ENCODE data around the gene NKD1.

Gene NKD1

GRCh38 chr16:50667497-50668367, 119.5 kb downstream of the NKD1 start:
- in situ Hi-C loops (cut with MboI; ENCODE audit: low sequenced_read_pairs) = loop anchor here (10.0 kb wide), 1 partner anchor 137 kb away; no protein-coding TSS in a partner anchor
- H3K27me3 ChIP-seq (ENCODE audit: low read depth) = no peaks in the 10 kb centered on the region
- no peaks in the 10 kb centered on the region for H3K36me3 ChIP-seq (replicated peaks)
- no peak overlapping the region for H3K4me3 ChIP-seq
- DNase-seq (ENCODE audit: low spot score in 2 of 2) = no peak
- H3K4me1 ChIP-seq = peaks cover 4% of the 10 kb centered on the region
- peaks cover 16% of the 10 kb centered on the region for H3K9me3 ChIP-seq

GRCh38 chr16:50668368-50669008, 120.3 kb downstream of the NKD1 start:
- no peaks in the 10 kb centered on the region for H3K36me3 ChIP-seq (replicated peaks)
- no peak overlapping the region for H3K4me3 ChIP-seq
- peaks cover 4% of the 10 kb centered on the region for H3K4me1 ChIP-seq
- DNase-seq (ENCODE audit: low spot score in 2 of 2) = no peak
- H3K27me3 ChIP-seq (ENCODE audit: low read depth) = no peaks in the 10 kb centered on the region
- H3K9me3 ChIP-seq = peaks cover 17% of the 10 kb centered on the region
- in situ Hi-C loops (cut with MboI; ENCODE audit: low sequenced_read_pairs) = loop anchor here (10.0 kb wide), 1 partner anchor 136 kb away; no protein-coding TSS in a partner anchor

DNA sequence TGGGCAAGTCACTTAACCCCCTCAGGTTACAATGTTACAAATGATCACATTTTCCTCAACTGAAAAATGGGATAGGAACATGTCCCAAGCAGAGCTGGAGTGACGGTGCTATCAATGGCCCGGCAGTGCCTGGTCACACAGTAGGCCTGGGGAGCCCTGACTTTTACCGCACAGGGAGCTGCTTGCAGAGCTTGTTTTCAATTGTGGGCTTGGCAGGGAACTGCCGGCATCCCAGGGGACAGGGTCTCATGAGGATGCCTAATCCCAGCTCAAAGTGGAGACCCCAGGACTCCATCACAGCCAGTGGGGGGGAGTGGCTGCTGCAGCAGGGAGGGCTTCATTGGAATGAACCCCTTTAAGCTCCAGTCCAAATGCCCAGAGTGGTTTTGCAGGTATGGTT, 121.5 kb downstream of the NKD1 start:
- H3K9me3 ChIP-seq = peaks cover 14% of the 10 kb centered on the region
- no peaks in the 10 kb centered on the region for H3K36me3 ChIP-seq (replicated peaks)
- H3K4me1 ChIP-seq = peaks cover 4% of the 10 kb centered on the region
- in situ Hi-C loops (cut with MboI; ENCODE audit: low sequenced_read_pairs) = loop anchor here (10.0 kb wide), 1 partner anchor 135 kb away; no protein-coding TSS in a partner anchor
- H3K4me3 ChIP-seq = no peak overlapping the region
- no peak for DNase-seq (ENCODE audit: low spot score in 2 of 2)
- H3K27me3 ChIP-seq (ENCODE audit: low read depth) = no peaks in the 10 kb centered on the region

DNA sequence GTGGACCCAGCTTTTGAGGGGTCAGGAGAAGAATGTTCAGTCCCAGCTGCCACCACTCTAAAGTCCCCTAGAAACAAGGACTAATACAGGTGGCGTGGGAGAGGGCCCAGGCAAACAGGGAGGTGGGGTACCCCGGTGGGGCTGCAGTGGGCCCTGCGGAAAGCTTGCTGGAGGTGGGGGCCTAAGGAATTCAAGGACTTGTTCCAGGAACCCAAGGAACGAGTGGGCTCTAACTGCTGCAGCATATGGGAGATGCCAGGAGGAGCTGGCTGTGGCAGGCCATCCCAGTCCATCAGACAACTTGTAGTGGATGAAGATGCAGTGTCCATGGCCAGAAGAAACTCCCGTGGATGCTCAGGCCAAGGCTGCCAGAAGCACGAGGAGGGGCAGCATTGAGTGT, 122.3 kb downstream of the NKD1 start:
- H3K27me3 ChIP-seq (ENCODE audit: low read depth) = no peaks in the 10 kb centered on the region
- in situ Hi-C loops (cut with MboI; ENCODE audit: low sequenced_read_pairs) = no loop called here
- H3K4me3 ChIP-seq = no peak overlapping the region
- no peaks in the 10 kb centered on the region for H3K4me1 ChIP-seq
- no peak for DNase-seq (ENCODE audit: low spot score in 2 of 2)
- H3K36me3 ChIP-seq (replicated peaks) = no peaks in the 10 kb centered on the region
- peaks cover 14% of the 10 kb centered on the region for H3K9me3 ChIP-seq

- Histone ChIP-seq H3K27me3 (ENCODE audit: low read depth) (no peaks in the 10 kb centered on the region), H3K36me3 (replicated peaks) (no peaks in the 10 kb centered on the region), H3K4me1 (no peaks in the 10 kb centered on the region), H3K9me3 (peaks cover 14% of the 10 kb centered on the region), H3K4me3 (no peak overlapping the region)
- in situ Hi-C loops (cut with MboI; ENCODE audit: low sequenced_read_pairs) = no loop called here
- DNase-seq (ENCODE audit: low spot score in 2 of 2) = peak in 1 of 2 experiments; percentile 56
These were observed 123.6 kb downstream of the NKD1 start for GRCh38 chr16:50671644-50672260.

DNA sequence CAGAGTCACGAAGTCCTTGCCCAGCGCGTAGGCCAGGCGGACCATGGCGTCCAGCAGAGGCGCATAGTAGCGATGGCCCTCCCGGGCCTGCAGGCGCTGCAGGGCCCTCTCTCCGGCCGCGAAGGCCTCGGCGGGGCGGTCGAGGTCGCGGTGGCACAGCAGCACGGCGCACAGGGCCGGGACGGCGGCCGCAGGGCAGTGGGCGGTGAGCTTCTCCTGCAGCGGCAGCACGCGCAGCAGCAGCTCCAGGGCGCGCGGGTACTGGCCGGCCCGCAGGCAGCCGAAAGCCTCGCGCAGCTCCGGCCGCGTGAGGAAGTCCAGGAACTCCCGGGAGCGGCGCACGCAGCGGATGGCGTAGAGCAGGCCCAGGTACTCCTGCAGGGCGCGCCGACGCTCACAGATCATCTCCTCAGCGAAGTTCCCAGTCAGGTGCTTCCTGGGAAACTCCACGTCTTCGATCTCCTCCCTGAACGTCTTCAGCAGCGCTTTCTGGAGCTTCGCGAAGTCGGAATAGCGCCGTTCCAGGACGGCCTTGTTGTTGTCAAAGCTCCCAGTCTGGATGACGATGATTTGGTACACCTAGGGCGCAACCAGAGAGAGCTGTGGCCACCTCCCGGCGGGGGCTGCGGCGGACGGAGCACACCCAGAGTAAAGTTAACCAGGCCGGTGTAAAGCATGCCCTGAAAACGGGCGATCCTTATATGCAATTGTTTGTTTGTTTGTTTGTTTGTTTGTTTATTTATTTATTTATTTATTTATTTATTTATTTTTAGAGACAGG, 125.5 kb downstream of the NKD1 start:
- in situ Hi-C loops (cut with MboI; ENCODE audit: low sequenced_read_pairs) = no loop called here
- Histone ChIP-seq H3K9me3 (peaks cover 14% of the 10 kb centered on the region), H3K27me3 (ENCODE audit: low read depth) (no peaks in the 10 kb centered on the region), H3K36me3 (replicated peaks) (no peaks in the 10 kb centered on the region), H3K4me1 (no peaks in the 10 kb centered on the region), H3K4me3 (no peak overlapping the region)
- no peak for DNase-seq (ENCODE audit: low spot score in 2 of 2)

DNA sequence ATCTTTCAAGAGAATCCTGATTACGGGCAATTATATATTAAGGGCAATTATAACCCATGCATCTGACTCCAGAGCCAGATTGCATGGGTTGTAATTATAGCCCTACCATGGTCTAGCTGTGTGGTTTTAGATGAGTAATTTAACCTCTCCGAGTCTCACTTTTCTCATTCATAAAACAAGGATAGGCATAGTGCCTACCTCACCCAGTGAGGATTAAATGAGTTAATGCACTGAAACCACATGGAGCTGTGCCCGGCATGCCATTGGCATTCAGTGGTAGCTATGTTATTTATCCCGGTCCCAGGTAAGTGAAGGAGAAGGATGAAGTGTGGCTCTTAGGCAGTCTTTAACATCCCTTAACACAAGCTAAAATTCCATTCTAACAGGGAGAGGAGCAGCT, 126.6 kb downstream of the NKD1 start:
- no peaks in the 10 kb centered on the region for H3K4me1 ChIP-seq
- H3K9me3 ChIP-seq = peaks cover 14% of the 10 kb centered on the region
- in situ Hi-C loops (cut with MboI; ENCODE audit: low sequenced_read_pairs) = no loop called here
- H3K36me3 ChIP-seq (replicated peaks) = no peaks in the 10 kb centered on the region
- H3K27me3 ChIP-seq (ENCODE audit: low read depth) = no peaks in the 10 kb centered on the region
- DNase-seq (ENCODE audit: low spot score in 2 of 2) = no peak
- no peak overlapping the region for H3K4me3 ChIP-seq

DNA sequence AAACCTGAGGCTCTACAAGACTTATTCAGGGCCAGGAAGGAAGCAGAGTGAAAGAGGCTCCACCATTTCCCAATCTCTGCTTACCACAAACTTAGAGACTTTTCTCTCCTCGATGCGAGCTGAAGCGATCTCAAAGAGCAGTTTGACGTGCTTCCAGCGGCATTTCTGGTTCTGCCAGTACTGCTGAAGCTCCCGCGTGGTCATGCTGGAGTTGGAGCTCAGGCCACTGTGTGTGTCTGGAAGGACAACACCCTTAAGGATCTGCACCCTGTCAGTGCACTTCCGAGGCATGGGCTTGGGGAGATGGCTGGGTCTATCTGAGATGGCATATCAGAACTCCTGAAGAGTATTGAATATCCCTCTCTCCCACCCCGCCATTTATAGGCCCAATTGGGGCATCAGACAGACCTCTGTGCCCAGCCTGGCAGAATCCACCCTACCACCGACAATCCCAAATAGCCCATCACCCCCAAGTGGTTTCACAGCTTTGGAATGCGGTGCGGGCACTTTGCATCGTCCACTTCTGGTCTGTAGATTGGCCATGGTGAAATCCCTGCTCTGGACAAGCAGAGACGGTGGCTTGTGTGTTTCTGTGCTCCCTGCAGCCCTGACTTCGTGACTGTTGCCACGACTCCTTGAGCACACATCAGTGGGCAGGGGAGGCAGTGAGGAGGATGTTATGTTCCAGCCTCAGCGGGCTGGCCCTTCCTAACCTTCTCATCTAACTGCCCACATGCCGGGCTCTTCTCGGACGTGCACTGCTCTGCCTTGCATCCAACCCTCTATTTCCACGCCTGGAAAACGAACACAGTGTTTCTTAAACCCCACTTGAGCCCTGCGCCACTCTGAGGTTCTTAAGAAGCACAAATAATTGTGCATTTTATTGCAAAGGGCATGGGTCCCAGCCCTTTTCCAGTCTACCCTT, 127.8 kb downstream of the NKD1 start:
- Histone ChIP-seq H3K4me1 (no peaks in the 10 kb centered on the region), H3K9me3 (peaks cover 14% of the 10 kb centered on the region), H3K4me3 (no peak overlapping the region), H3K36me3 (replicated peaks) (no peaks in the 10 kb centered on the region), H3K27me3 (ENCODE audit: low read depth) (no peaks in the 10 kb centered on the region)
- no peak for DNase-seq (ENCODE audit: low spot score in 2 of 2)
- in situ Hi-C loops (cut with MboI; ENCODE audit: low sequenced_read_pairs) = no loop called here

DNA sequence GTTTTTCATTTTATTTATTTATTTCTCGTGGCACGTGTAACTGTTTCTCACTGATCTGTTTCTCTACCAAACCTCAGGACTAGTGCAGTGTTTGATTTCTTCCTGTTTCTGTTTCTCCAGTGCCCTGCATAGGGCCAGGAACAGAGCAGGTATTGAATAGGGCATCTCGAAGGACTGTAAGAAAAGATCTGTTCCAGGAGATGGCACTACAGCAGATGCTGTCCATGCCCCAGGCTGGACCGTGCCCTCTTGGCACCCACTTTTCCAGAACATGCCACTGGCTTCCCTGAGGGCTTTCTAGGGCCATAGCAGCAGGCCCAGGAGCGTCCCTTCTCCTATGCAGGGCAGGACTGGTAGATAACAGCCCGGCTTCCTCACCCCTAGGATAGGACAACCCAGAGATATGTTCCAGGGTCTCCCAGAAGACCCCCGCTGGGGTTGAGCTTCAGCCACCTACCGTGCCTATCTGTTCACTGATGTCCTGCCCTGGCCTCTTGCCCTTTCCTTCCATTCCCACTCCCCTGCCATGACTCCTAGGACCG, 128.6 kb downstream of the NKD1 start:
- Histone ChIP-seq H3K4me1 (no peaks in the 10 kb centered on the region), H3K4me3 (no peak overlapping the region), H3K27me3 (ENCODE audit: low read depth) (no peaks in the 10 kb centered on the region), H3K36me3 (replicated peaks) (no peaks in the 10 kb centered on the region), H3K9me3 (peaks cover 8% of the 10 kb centered on the region)
- no peak for DNase-seq (ENCODE audit: low spot score in 2 of 2)
- in situ Hi-C loops (cut with MboI; ENCODE audit: low sequenced_read_pairs) = no loop called here

- no peaks in the 10 kb centered on the region for H3K4me1 ChIP-seq
- no peaks in the 10 kb centered on the region for H3K36me3 ChIP-seq (replicated peaks)
- in situ Hi-C loops (cut with MboI; ENCODE audit: low sequenced_read_pairs) = no loop called here
- H3K9me3 ChIP-seq = peaks cover 3% of the 10 kb centered on the region; the same call in 1 of the 2 replicates
- H3K4me3 ChIP-seq = no peak overlapping the region
- H3K27me3 ChIP-seq (ENCODE audit: low read depth) = no peaks in the 10 kb centered on the region
- DNase-seq (ENCODE audit: low spot score in 2 of 2) = peak in 1 of 2 experiments; percentile 14
These were observed 129.2 kb downstream of the NKD1 start for GRCh38 chr16:50677351-50677750.

DNA sequence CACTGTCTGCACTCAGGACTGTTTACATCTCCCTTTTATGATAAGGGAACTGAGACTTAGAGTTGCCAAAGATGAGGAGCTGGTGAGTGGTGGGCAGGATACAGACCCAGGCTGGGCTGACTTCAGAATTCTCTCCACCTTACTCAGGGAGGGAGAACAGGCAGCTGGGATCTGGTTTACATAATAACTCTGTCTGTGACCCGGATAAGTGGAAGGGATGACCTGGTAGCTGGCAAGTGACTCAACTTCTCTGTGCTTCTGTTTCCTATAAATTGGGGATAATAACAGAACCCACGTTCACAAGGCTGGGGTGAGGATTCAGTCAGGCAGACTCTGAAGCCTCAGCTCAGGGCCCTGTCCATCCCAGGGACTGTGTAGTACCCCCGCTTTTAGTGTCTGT, 130.3 kb downstream of the NKD1 start:
- no peaks in the 10 kb centered on the region for H3K27me3 ChIP-seq (ENCODE audit: low read depth)
- no peaks in the 10 kb centered on the region for H3K36me3 ChIP-seq (replicated peaks)
- no peaks in the 10 kb centered on the region for H3K4me1 ChIP-seq
- no peak overlapping the region for H3K4me3 ChIP-seq
- in situ Hi-C loops (cut with MboI; ENCODE audit: low sequenced_read_pairs) = no loop called here
- H3K9me3 ChIP-seq = no peaks in the 10 kb centered on the region
- DNase-seq (ENCODE audit: low spot score in 2 of 2) = no peak

DNA sequence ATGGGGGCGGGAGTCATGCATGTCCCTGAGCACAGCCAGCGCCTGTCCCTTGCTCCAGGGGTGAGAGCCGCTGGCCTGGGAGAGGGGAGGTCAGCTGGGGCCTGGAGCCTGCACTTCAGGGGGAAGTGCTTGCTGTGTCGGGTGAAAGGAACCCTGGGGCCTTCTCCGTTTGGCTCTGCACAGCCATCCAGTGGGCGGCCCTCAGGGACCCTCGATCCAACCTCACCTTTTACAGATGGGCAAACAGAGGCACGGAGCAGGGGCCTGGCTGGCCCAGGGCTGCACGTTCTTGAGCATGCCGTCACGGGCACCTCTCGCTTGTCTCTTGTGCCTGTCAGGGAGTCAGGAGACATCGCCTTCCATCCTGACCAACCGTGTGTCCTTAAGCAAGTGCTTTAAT, 131.1 kb downstream of the NKD1 start:
- H3K4me3 ChIP-seq = no peak overlapping the region
- H3K9me3 ChIP-seq = no peaks in the 10 kb centered on the region
- DNase-seq (ENCODE audit: low spot score in 2 of 2) = no peak
- H3K4me1 ChIP-seq = no peaks in the 10 kb centered on the region
- H3K27me3 ChIP-seq (ENCODE audit: low read depth) = no peaks in the 10 kb centered on the region
- in situ Hi-C loops (cut with MboI; ENCODE audit: low sequenced_read_pairs) = no loop called here
- no peaks in the 10 kb centered on the region for H3K36me3 ChIP-seq (replicated peaks)

Data from HAP-1 (cell line).